Activated naive CD4-positive, alpha-beta T cell treated with anti-CD3 and anti-CD28 coated beads, Interleukin-2, amount 50 U/mL, for 72 hours (primary cell): Measurements from ENCODE around the gene TMEM81. TPM values are rescaled to one million over a fixed set of nuclear protein-coding genes. Genes with fewer than 3 reads are reported as not detected.
A peak's percentile ranks its signal among the peaks of the same experiment; 100 is the strongest.

ENCODE experiments used
- ATAC-seq, 2 donors: fragments of 150-1000 bp; cut with Tn5 transposase; 2 replicates each; pipeline ENCODE4 v1.10.0; 2021; ENCODE audit warnings: mild to moderate bottlenecking in 2 of 2, moderate library complexity in 2 of 2
- DNase-seq, 2 donors: peaks; one replicate each; pipeline ENCODE4 v3.0.0; 2021 to 2022; ENCODE audit warnings: low spot score in 2 of 2
- H3K27ac Mint-ChIP-seq, 2 donors: one replicate each; pipeline ENCODE4 v1.8.0; 2022; ENCODE audit warnings: mild to moderate bottlenecking in 2 of 2, mixed read lengths in 2 of 2
- H3K36me3 Mint-ChIP-seq, 2 donors: one replicate each; pipeline ENCODE4 v1.8.0; 2022; ENCODE audit warnings: mixed read lengths in 2 of 2
- H3K9me3 Mint-ChIP-seq, 2 donors: one replicate each; pipeline ENCODE4 v1.8.0; 2022; ENCODE audit warnings: mixed read lengths in 2 of 2
- total RNA-seq, 2 donors: library from RNA; stranded (reverse); gene quantifications; one replicate each; pipeline ENCODE4 v1.2.3, GENCODE V29; 2022

The TMEM81 gene
- total RNA-seq: 1 to 10 TPM; 4.1 to 6.0 TPM

- ATAC-seq (no peak), DNase-seq (no peak)
- Mint-ChIP-seq H3K27ac (peak within 1 kb of the TSS; percentile 30 to 50), H3K9me3 (no peaks in the 10 kb centered on the region), H3K36me3 (peaks cover 7 to 21% of the 10 kb centered on the region in 2 donors)
These were observed at the start of gene TMEM81 for GRCh38 chr1:205084360-205084759. TMEM81 (minus strand) TSS chr1:205084460; CDS start chr1:205084320, 140 bp downstream.

GRCh38 chr1:205133287-205133686 is 49.0 kb upstream of the TMEM81 start:
- no peaks in the 10 kb centered on the region for H3K9me3 Mint-ChIP-seq

GRCh38 chr1:205129447-205130029 is 45.3 kb upstream of the TMEM81 start:
- ATAC-seq (no peak), DNase-seq (no peak)
- Mint-ChIP-seq H3K36me3 (no peaks in the 10 kb centered on the region), H3K27ac (no peak overlapping the region), H3K9me3 (no peaks in the 10 kb centered on the region)

More at GRCh38 chr1:205133287-205133686, 49.0 kb upstream of the TMEM81 start:
- no peaks in the 10 kb centered on the region for H3K36me3 Mint-ChIP-seq
- DNase-seq (no peak), ATAC-seq (no peak)
- no peak overlapping the region for H3K27ac Mint-ChIP-seq

- DNase-seq (no peak), ATAC-seq (no peak)
- no peaks in the 10 kb centered on the region for H3K36me3 Mint-ChIP-seq
- H3K27ac Mint-ChIP-seq: no peak overlapping the region
- no peaks in the 10 kb centered on the region for H3K9me3 Mint-ChIP-seq
These were observed 43.8 kb upstream of the TMEM81 start for GRCh38 chr1:205128050-205128449.

- no peak overlapping the region for H3K27ac Mint-ChIP-seq
- ATAC-seq (no peak), DNase-seq (no peak)
- H3K9me3 Mint-ChIP-seq: no peaks in the 10 kb centered on the region
- no peaks in the 10 kb centered on the region for H3K36me3 Mint-ChIP-seq
These were observed 43.4 kb upstream of the TMEM81 start for GRCh38 chr1:205127646-205128045.

- Mint-ChIP-seq H3K9me3 (no peaks in the 10 kb centered on the region), H3K27ac (no peak overlapping the region), H3K36me3 (peaks cover 8 to 16% of the 10 kb centered on the region in 2 donors)
- DNase-seq (no peak), ATAC-seq (no peak)
These were observed 40.5 kb upstream of the TMEM81 start for GRCh38 chr1:205124726-205125125.

GRCh38 chr1:205122489-205122882 is 38.2 kb upstream of the TMEM81 start:
- Mint-ChIP-seq H3K36me3 (peaks cover 8 to 16% of the 10 kb centered on the region in 2 donors), H3K27ac (peak overlapping the region; percentile 92 to 100), H3K9me3 (no peaks in the 10 kb centered on the region)
- DNase-seq (no peak), ATAC-seq (no peak)

- Mint-ChIP-seq H3K36me3 (peaks cover 8 to 16% of the 10 kb centered on the region in 2 donors), H3K9me3 (no peaks in the 10 kb centered on the region), H3K27ac (peak within 1 kb of the TSS; percentile 92 to 100)
- ATAC-seq: peak; percentile 97 to 98
- peak; percentile 89 to 98 for DNase-seq
These were observed 37.6 kb upstream of the TMEM81 start, which contains the start of gene RBBP5 for GRCh38 chr1:205121660-205122488. RBBP5 (minus strand) TSS chr1:205121978; CDS start chr1:205121873, 105 bp downstream.

- ATAC-seq: no peak
- peak overlapping the region in 1 of 2 donors; percentile 92 for H3K27ac Mint-ChIP-seq
- H3K9me3 Mint-ChIP-seq: no peaks in the 10 kb centered on the region
- peaks cover 8 to 16% of the 10 kb centered on the region in 2 donors for H3K36me3 Mint-ChIP-seq
- no peak for DNase-seq
These were observed 34.5 kb upstream of the TMEM81 start for GRCh38 chr1:205118752-205119151.

- Mint-ChIP-seq H3K9me3 (no peaks in the 10 kb centered on the region), H3K27ac (no peak overlapping the region), H3K36me3 (peaks cover 0 to 5% of the 10 kb centered on the region in 2 donors)
- DNase-seq (no peak), ATAC-seq (peak in 1 of 2 donors; percentile 62)
These were observed 27.1 kb upstream of the TMEM81 start for GRCh38 chr1:205111354-205111753.

GRCh38 chr1:205109711-205110110 is 25.5 kb upstream of the TMEM81 start:
- ATAC-seq: no peak
- peaks cover 0 to 5% of the 10 kb centered on the region in 2 donors for H3K36me3 Mint-ChIP-seq
- no peak overlapping the region for H3K27ac Mint-ChIP-seq
- no peak for DNase-seq
- H3K9me3 Mint-ChIP-seq: no peaks in the 10 kb centered on the region

GRCh38 chr1:205109269-205109668 is 25.0 kb upstream of the TMEM81 start:
- no peak for ATAC-seq
- no peaks in the 10 kb centered on the region for H3K9me3 Mint-ChIP-seq
- no peak overlapping the region for H3K27ac Mint-ChIP-seq
- DNase-seq: no peak
- peaks cover 0 to 5% of the 10 kb centered on the region in 2 donors for H3K36me3 Mint-ChIP-seq

- Mint-ChIP-seq H3K9me3 (no peaks in the 10 kb centered on the region), H3K36me3 (peaks cover 4 to 10% of the 10 kb centered on the region in 2 donors), H3K27ac (no peak overlapping the region)
- ATAC-seq: no peak
- DNase-seq: no peak
These were observed 24.2 kb upstream of the TMEM81 start for GRCh38 chr1:205108464-205108863.

- H3K27ac Mint-ChIP-seq: no peak overlapping the region
- peaks cover 4 to 8% of the 10 kb centered on the region in 2 donors for H3K36me3 Mint-ChIP-seq
- DNase-seq (no peak), ATAC-seq (no peak)
- no peaks in the 10 kb centered on the region for H3K9me3 Mint-ChIP-seq
These were observed 23.1 kb upstream of the TMEM81 start for GRCh38 chr1:205107327-205107726.

GRCh38 chr1:205102404-205102803 is 18.1 kb upstream of the TMEM81 start:
- peaks cover 4 to 7% of the 10 kb centered on the region in 2 donors for H3K36me3 Mint-ChIP-seq
- H3K9me3 Mint-ChIP-seq: no peaks in the 10 kb centered on the region
- DNase-seq (no peak), ATAC-seq (no peak)
- H3K27ac Mint-ChIP-seq: peak overlapping the region in 1 of 2 donors; percentile 37

- DNase-seq (no peak), ATAC-seq (no peak)
- no peaks in the 10 kb centered on the region for H3K9me3 Mint-ChIP-seq
- no peaks in the 10 kb centered on the region for H3K36me3 Mint-ChIP-seq
- no peak overlapping the region for H3K27ac Mint-ChIP-seq
These were observed 14.0 kb upstream of the TMEM81 start for GRCh38 chr1:205098242-205098641.

- no peaks in the 10 kb centered on the region for H3K36me3 Mint-ChIP-seq
- DNase-seq: no peak
- no peaks in the 10 kb centered on the region for H3K9me3 Mint-ChIP-seq
These were observed 11.2 kb upstream of the TMEM81 start for GRCh38 chr1:205095422-205095821.

More at GRCh38 chr1:205095422-205095821, 11.2 kb upstream of the TMEM81 start:
- no peak overlapping the region for H3K27ac Mint-ChIP-seq
- no peak for ATAC-seq
